Measurements from ENCODE around the gene CHCHD4. TPM values are rescaled to one million over a fixed set of nuclear protein-coding genes. Genes with fewer than 3 reads are reported as not detected.

CHCHD4 gene
- total and polyA plus RNA-seq, 2 of the 13 experiments (the other 11 are each of a cell fraction or from before 2014, with no cell fraction given) = 15.8 to 24.1 TPM

DNA sequence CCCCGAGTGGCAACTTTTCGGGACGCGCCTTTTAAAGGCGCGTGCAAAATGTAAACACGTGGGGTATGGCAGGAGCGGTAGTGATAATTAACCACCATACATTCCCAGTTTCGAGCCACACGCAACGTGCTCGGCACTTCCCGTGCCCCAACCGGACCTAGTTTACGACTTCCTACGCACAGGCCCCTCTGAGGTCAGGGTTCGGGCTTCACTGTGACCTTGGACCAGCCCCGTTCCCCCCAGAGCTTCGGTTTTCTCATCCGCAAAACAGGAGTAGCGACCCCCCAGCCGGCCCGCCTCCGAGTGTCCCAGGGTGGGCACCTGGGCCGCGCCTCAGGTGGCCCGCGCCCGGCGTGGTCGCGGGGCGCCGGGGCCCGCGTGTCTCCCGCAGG, 451 bp downstream of the CHCHD4 start (continued):
- TF ChIP-seq, protein P1, sequence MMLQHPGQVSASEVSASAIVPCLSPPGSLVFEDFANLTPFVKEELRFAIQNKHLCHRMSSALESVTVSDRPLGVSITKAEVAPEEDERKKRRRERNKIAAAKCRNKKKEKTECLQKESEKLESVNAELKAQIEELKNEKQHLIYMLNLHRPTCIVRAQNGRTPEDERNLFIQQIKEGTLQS (CRISPR knock-in tag; IDR thresholded peaks at IDR 0.05) = peak; percentile 18; the same call in 1 of the 2 replicates
- TF ChIP-seq REPIN1 (CRISPR knock-in tag; IDR thresholded peaks at IDR 0.05; ENCODE audit: borderline replicate concordance, low read depth) (0 out of 2 replicates have a peak, but pooled peaks have one; percentile 9), ZNF263 (CRISPR knock-in tag; IDR thresholded peaks at IDR 0.05) (no peak), ZBTB7B (CRISPR knock-in tag; IDR thresholded peaks at IDR 0.05) (0 out of 2 replicates have a peak, but pooled peaks have one; percentile 48), FOSL2 (CRISPR knock-in tag; IDR thresholded peaks at IDR 0.05) (peak; percentile 11; the same call in 1 of the 2 replicates), NCOA1 (CRISPR knock-in tag; IDR thresholded peaks at IDR 0.05) (peak; percentile 42; the same call in 1 of the 2 replicates), BORCS8-MEF2B (CRISPR knock-in tag; IDR thresholded peaks at IDR 0.05) (no peak), TCF7 (IDR thresholded peaks at IDR 0.05; ENCODE audit: low read depth) (no peak), NR2F1 (CRISPR knock-in tag; IDR thresholded peaks at IDR 0.05) (peak; percentile 32 to 61; a peak in 3 of 4 replicates), ZNF496 (CRISPR knock-in tag; IDR thresholded peaks at IDR 0.05; ENCODE audit: insufficient replicate concordance) (no peak), MTF1 (CRISPR knock-in tag; IDR thresholded peaks at IDR 0.05) (no peak), ZNF101 (CRISPR knock-in tag; IDR thresholded peaks at IDR 0.05; ENCODE audit: borderline replicate concordance, low read depth) (peak; percentile 90; the same call in 1 of the 2 replicates), HMG20A (CRISPR knock-in tag; IDR thresholded peaks at IDR 0.05; ENCODE audit: borderline replicate concordance) (0 out of 2 replicates have a peak, but pooled peaks have one; percentile 11), SRSF9 (IDR thresholded peaks at IDR 0.05; ENCODE audit: borderline replicate concordance, insufficient read depth, low read depth, low read length, poor library complexity, severe bottlenecking) (no peak)
- TF ChIP-seq, protein P2, sequence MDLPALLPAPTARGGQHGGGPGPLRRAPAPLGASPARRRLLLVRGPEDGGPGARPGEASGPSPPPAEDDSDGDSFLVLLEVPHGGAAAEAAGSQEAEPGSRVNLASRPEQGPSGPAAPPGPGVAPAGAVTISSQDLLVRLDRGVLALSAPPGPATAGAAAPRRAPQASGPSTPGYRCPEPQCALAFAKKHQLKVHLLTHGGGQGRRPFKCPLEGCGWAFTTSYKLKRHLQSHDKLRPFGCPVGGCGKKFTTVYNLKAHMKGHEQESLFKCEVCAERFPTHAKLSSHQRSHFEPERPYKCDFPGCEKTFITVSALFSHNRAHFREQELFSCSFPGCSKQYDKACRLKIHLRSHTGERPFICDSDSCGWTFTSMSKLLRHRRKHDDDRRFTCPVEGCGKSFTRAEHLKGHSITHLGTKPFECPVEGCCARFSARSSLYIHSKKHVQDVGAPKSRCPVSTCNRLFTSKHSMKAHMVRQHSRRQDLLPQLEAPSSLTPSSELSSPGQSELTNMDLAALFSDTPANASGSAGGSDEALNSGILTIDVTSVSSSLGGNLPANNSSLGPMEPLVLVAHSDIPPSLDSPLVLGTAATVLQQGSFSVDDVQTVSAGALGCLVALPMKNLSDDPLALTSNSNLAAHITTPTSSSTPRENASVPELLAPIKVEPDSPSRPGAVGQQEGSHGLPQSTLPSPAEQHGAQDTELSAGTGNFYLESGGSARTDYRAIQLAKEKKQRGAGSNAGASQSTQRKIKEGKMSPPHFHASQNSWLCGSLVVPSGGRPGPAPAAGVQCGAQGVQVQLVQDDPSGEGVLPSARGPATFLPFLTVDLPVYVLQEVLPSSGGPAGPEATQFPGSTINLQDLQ (CRISPR knock-in tag; IDR thresholded peaks at IDR 0.05) = 0 out of 2 replicates have a peak, but pooled peaks have one; percentile 19
- TF ChIP-seq, protein P3, sequence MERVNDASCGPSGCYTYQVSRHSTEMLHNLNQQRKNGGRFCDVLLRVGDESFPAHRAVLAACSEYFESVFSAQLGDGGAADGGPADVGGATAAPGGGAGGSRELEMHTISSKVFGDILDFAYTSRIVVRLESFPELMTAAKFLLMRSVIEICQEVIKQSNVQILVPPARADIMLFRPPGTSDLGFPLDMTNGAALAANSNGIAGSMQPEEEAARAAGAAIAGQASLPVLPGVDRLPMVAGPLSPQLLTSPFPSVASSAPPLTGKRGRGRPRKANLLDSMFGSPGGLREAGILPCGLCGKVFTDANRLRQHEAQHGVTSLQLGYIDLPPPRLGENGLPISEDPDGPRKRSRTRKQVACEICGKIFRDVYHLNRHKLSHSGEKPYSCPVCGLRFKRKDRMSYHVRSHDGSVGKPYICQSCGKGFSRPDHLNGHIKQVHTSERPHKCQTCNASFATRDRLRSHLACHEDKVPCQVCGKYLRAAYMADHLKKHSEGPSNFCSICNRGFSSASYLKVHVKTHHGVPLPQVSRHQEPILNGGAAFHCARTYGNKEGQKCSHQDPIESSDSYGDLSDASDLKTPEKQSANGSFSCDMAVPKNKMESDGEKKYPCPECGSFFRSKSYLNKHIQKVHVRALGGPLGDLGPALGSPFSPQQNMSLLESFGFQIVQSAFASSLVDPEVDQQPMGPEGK (CRISPR knock-in tag; IDR thresholded peaks at IDR 0.05) = peak; percentile 64
- TF ChIP-seq, protein P4, sequence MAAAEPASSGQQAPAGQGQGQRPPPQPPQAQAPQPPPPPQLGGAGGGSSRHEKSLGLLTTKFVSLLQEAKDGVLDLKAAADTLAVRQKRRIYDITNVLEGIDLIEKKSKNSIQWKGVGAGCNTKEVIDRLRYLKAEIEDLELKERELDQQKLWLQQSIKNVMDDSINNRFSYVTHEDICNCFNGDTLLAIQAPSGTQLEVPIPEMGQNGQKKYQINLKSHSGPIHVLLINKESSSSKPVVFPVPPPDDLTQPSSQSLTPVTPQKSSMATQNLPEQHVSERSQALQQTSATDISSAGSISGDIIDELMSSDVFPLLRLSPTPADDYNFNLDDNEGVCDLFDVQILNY (CRISPR knock-in tag; conservative IDR thresholded peaks at IDR 0.05) = no peak
- TF ChIP-seq, protein P5, sequence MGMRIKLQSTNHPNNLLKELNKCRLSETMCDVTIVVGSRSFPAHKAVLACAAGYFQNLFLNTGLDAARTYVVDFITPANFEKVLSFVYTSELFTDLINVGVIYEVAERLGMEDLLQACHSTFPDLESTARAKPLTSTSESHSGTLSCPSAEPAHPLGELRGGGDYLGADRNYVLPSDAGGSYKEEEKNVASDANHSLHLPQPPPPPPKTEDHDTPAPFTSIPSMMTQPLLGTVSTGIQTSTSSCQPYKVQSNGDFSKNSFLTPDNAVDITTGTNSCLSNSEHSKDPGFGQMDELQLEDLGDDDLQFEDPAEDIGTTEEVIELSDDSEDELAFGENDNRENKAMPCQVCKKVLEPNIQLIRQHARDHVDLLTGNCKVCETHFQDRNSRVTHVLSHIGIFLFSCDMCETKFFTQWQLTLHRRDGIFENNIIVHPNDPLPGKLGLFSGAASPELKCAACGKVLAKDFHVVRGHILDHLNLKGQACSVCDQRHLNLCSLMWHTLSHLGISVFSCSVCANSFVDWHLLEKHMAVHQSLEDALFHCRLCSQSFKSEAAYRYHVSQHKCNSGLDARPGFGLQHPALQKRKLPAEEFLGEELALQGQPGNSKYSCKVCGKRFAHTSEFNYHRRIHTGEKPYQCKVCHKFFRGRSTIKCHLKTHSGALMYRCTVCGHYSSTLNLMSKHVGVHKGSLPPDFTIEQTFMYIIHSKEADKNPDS (CRISPR knock-in tag; IDR thresholded peaks at IDR 0.05) = peak; percentile 58; the same call in 1 of the 2 replicates
- TF ChIP-seq, protein P6, sequence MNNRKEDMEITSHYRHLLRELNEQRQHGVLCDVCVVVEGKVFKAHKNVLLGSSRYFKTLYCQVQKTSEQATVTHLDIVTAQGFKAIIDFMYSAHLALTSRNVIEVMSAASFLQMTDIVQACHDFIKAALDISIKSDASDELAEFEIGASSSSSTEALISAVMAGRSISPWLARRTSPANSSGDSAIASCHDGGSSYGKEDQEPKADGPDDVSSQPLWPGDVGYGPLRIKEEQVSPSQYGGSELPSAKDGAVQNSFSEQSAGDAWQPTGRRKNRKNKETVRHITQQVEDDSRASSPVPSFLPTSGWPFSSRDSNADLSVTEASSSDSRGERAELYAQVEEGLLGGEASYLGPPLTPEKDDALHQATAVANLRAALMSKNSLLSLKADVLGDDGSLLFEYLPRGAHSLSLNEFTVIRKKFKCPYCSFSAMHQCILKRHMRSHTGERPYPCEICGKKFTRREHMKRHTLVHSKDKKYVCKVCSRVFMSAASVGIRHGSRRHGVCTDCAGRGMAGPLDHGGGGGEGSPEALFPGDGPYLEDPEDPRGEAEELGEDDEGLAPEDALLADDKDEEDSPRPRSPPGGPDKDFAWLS (CRISPR knock-in tag; IDR thresholded peaks at IDR 0.05; ENCODE audit: borderline replicate concordance) = no peak
